Prostate gland (tissue), 1 donor: ENCODE data around the gene KIAA1143.

Source experiments
- POLR2A ChIP-seq: fragments of 450-650 bp; IDR thresholded peaks from one replicate; pipeline ENCODE4 v1.6.1; 2016; ENCODE audit warnings: antibody characterized with exemption, mild to moderate bottlenecking
- POLR2AphosphoS5 ChIP-seq: sonication (generic); formaldehyde crosslinking; IDR thresholded peaks from one replicate; pipeline ENCODE4 v1.6.1; 2017; ENCODE audit warnings: antibody characterized with exemption

- TF ChIP-seq POLR2AphosphoS5 = no peak
- TF ChIP-seq POLR2A = no peak
Observed at GRCh38 chr3:44761101-44761423, 357 bp downstream of the KIAA1143 start.
